Stimulated activated CD4-positive, alpha-beta T cell treated with anti-CD3 and anti-CD28 coated beads, TNF-alpha, amount 100 ng/mL, for 4 hours (primary cell): Measurements from ENCODE around the gene CLMN.
"Not testable (repeated sequence)": the region's sequence is repeated elsewhere in the genome, so short reads cannot be mapped to it uniquely, and the experiment has no call there.

ENCODE experiments used
- DNase-seq, 3 experiments: peaks; one replicate each; pipeline ENCODE4 v3.0.0-alpha.2; 2020; ENCODE audit warnings: low read depth in 3 of 3

CLMN gene

DNA sequence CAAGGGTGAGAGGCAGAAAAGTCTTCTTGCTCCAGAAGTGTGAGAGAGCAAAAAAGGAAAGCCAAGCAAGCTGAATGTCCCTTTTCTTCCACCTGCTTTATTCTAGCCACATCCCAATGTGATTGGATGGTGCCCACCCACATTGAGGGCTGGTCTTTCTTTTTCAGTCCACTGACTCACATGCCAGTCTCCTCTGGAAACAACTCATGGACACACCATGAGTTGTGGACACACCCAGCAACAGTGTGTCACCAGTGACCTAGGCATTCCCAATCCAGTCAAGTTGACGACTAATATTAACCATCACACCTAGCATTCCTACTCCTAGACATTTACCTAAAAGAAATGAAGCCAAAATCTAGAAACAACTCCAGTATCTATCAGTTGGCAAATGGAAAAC is 155.2 kb downstream of the CLMN start:
- DNase-seq, result no peak

DNA sequence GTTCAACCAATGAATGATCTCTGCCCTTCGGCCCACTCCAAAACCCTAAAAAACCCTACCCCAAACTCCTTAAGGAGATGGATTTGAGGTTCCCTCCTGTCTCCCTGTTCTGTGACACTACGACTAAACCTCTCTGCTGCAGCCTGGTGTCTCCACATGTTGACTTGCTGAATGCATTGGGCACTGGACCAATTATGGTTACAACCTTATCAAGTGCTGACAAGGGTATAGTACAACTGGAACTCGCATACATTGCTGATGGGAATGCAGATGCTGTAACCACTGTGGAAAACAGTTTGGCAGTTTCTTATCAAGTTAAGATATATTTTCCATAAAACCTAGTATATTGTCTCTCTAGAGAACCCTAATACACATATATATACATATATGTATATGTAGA is 156.0 kb downstream of the CLMN start:
- DNase-seq, result no peak

DNA sequence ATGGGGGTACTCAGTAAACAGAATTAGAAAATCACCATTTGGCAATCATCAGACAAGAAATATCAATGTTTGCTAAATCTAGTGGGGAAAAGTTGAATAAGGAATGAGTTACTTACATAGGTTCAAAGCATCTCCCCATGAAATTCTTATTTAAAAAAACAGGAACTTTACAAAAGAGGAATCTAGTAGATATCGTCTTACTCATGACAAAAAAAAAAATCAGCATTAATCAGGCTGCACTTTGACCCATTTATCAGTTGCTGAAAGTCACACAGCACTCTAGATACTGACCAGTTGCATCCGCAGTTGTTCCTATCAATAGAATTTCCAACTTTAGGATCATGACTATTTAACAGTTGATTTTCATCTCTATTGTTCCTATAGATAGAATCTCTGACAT is 156.6 kb downstream of the CLMN start:
- no peak for DNase-seq

DNA sequence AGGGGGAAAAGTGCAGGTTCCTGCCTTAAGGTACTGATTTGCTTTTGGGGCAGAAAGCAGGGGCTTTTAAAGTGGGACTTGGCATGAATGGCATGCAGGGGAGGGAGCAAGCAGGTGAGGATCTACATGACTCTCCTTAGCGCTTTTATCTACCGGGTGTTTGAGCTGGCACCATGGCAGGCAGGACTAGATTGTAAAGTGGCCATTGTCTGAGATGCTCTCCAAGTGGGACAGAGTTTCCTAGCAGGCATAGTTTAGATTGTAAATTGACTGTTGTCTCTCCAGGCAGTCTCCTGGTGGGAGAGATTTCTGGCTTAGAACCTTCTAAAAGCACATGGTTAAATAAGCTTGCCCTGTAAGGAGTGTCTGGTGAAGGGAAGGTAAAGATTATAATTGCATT is 157.1 kb downstream of the CLMN start:
- no peak for DNase-seq

DNA sequence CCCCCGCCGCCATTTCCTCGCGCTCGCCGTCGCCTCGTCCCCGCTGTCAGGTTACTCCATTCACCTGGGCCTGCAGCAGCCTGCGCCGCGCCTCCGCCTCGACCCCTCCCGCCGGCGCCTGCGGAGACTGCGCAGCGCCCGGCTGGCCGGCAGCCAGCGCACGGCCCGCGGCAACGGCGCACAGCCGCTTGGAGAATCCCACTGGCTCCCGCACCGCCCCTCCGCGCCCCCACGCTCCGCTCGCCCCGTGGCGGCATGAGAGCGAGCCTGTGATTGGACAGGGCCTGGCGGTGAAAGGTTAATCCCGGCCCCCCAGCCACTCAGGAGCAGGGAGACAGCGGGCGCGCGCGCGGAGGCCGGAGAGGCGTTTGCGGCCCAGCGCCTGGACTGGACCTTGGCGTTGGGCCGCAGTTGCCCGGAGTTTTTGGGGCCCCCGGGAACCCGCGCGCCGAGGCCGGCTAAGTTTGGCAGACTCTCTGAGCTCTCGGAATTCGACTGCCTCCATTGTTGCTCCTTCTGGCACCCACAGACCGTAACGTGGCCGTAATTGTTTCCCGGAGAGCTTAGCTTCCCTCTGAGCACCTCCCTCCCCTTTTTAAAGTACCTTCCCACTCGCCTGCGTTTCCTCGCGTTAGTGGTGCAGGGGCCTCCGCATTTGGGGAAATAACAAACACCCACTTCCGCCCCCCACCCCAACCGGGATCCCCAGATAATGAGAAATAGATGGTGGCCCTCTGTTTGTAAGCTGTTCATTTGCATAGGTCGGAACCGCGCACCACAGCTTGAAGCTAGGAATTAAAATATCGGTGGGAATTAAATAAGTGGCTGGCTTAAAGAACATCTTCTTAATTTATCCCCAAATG is 162.2 kb downstream of the CLMN start, which contains the start of gene DICER1:
Gene DICER1 (minus strand): TSS at position 203 of the 863 bp plus-strand sequence. CDS start 24,071 bp downstream, outside the sequence.
- DNase-seq, result peak; percentile 88 to 97 (median 90)

DNA sequence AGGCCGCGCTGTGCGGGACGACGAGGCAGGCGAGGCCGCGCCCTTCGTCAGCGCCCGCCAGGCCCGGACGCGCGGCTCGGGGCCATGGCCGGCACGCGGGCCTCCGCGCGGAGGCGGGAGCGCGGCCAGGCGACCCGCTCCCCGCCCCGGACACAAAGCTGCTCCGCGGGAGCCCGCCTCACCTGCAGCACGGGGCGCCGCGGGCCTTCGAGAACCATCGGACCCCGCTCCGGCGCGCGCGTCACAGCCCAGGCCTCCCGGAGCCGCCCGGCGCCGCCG is 162.7 kb downstream of the CLMN start:
- DNase-seq, result no peak

DNA sequence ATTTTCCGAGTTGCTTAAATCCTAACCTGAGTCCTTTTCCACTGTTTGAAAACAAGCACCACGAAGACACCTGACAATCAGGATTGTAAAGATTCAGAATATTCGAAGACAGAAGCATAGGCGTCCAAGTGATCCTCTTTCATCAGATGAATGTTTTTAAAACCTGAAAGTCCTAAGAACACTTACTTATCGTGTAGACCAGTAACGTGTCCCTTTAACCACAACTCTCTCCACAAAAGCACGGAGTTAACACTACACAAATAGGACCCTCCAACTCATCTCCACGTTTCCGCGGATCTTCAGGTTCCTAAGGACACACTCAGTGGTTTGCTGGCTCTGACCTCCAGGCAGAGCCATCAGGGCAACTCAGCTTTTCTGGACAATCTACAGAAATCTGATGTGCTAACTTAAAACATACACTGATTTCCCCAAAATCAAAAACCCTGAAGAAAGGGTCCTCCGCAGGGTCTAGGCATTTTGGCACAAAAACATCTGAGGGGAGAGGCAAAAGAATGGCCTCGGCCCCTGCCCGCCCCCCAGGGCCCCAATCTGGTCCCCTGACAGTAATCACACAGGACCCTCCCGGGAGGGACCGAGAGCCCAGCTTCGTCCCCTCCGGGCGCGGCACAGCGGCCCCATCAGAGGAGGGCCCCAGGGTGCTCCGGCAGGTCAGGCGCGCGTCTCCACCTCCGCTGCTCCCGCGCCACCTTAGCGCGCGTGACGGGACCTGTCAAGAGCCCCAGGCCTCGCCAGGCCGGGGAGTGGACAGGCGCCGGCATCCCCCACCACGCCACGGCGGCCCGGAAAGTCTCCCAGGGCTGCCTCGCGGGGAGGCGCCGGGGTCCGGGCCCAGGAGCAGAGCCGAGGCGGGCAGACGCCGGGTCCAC is 163.3 kb downstream of the CLMN start:
- DNase-seq, result peak in 1 of 3 experiments; percentile 18

DNA sequence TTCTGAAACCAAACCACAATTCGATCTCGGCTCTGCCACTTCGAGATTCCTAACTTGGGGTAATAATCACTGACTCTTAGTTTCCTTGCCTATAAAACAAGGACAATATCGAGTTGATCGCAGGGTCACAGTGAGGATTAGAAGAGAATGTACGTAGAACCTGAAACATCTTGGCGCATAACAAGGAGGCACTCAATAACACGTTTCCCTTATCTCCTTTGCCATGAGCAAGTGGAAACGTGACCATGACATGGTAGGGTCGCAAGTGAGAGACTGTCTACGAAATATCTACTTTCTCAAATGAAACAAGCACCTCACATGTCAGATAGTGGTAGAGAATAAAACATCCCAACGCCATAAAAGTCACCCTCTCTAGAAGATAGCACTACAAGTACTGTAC is 164.7 kb downstream of the CLMN start:
- DNase-seq, result no peak

DNA sequence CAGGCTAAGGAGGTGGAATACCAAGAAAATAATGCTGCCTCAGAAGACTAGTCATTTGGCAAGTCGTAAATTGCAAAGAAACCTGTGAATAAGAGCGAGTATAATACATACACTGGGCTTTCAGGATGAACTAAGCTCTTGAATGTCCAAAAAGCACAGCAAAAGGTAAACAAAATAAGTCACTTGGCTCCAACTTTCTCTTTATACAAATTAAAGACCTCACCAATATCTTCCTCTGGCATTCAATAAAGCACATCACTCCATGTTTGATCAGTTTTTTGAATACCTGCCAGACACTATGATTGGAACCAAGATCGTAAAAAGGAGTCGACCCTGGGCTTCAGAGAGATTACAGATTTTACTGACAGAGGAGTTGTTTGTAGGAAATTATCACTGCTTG is 165.8 kb downstream of the CLMN start:
- DNase-seq, result no peak

DNA sequence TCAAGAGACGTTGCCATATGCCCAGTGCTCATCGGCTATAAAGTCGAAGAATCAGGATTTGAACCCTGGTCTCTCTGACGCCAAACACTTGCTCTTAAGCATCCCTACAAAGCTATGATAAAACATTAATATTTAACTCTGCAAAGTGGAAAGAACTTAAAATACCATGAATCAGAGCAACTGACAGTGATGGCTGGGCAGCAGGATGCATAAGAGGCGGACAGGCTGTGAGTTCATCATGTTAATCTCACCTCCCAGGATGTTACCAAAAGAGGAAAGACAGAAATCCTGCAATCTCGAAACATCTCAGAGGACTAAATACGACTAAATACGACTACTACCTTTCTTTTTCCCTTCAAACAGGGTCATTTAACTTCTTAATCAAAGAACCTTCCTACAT is 168.1 kb downstream of the CLMN start:
- no peak for DNase-seq

DNA sequence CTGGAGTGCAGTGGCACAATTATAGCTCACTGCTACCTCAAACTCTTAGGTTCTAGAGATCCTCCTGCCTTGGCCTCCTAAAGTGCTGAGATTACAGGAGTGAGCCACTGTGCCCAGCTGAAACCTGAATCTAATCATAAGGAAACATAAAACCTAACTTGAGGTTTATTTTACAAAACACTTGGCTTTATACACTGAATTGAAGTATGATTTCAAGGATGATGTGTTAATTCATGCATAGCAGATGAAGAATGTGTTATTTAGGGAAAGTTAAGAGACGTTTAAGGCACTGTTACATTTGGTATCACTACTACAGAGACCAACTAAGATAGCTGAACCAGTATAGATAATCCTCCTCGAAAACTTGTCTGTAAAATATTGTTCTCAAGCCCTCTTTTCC is 168.8 kb downstream of the CLMN start:
- no peak for DNase-seq

DNA sequence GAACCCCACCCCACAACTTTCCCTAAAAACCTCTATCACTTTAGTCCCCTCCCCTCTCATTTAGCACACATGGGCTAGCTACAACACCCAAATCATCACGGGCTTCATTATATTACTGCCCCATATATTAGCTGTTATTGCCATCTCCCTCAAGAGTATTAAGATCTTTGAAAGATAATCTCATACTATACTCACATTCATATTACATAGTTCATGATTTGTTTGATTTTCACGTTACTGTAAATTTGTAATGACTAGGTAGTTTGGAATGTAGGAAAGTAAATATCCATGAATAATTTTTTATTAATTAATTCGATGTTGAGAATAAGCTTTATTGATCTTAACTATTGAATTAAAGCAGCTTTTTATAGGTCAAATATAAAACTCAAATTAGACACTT is 170.3 kb downstream of the CLMN start:
- no peak for DNase-seq

DNA sequence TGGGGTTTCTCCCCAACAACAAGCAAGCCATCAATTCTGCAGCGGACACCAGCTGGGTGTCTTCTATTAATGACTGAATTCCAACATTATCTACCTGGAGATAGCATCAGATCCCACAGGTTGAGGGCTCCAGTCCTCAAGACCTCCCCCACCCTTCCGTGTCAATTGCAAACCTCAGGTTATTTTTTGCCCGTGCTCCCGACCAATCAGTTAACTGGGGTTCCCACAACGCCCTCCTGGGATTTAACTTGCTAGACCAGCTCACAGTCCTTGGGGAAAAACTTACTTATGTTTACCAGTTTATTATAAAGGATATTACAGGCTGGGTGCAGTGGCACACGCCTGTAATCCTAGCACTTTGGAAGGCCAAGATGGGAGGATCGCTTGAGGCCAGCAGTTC is 172.1 kb downstream of the CLMN start:
- DNase-seq, result no peak

DNA sequence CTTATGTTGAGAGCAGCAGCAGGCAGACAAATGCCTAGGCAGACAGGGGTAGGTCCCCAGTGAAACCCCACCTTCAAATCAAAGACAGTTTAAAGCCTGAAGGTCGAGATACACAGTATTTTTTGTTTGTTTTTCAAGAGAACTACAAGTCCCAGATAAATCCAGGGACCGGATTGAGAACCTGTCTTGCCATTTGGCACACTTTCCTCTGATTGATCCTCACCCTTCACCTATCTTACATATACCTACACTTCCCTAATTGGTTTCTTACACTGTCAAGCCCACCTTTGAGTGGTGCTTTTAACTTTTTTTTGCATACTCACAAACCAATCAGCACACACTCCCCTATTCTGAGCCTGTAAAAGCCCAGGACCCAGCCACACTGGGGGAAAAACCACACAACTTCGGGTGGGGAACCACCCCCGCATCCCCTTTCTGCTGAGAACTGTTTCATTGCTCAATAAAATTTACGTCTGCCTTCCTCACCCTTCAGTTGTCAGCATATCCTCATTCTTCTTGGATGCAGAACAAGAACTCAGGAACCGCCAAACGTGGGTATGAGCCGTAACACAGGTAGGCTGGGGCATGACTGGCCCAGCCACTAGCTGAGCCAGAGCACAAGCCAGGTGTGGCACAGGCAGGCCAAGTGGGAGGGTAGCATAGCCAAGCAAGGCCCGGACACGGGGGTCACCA is 173.5 kb downstream of the CLMN start:
- DNase-seq, result no peak

DNA sequence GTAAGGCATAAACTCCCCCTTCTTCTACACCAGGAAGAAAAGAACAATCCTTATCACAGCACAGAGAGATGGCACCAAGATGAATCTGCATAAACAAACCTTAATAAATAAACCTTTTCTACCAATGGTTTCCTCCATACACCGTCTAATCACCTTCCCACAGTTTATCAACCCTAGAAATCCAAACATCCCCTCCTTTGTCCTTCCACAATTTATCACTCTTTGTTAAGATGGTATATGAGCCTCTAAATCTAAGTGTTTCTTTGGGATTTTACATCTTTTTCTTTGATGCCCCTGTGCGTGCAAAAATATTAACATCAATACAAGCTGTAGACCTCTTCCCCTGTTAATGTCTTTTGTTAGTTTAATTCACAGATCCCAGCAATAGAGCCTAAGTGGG is 174.9 kb downstream of the CLMN start:
- DNase-seq, result no peak

DNA sequence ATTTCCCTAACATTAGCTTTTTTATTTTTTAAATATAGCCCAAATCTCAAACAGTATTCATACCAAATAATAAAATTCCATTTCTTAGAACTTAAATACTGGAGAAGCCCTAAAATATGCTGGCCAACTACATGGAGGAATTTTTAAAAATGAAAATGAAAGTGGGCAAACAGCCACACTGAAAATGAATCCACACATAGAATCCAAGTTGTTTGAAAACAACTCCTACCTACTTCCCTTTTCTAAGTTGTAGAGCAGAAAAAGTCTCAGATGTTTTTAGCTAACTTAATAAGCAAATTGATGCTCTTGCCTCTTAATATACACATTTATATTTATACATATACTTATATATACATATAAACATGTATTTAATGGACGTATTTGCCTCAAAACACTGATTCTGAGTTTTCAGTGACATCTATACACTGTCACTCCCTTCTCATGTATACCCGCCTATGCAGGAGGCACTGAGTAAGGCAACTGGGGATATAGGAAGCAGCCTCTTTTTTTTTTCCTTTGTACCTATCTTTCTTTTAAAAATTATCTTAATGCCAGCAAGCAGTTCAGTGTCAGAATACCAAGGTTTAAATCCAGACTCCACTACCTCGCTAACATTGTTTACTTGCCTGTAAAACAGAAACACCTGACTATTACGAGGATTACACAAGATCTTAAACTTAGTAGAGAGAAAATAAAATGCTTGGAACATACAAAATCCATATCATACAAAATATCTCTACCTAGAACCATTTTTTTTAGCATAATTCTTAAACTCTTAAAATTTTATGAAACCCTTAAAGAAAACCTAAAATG is 175.7 kb downstream of the CLMN start:
- DNase-seq, result no peak

DNA sequence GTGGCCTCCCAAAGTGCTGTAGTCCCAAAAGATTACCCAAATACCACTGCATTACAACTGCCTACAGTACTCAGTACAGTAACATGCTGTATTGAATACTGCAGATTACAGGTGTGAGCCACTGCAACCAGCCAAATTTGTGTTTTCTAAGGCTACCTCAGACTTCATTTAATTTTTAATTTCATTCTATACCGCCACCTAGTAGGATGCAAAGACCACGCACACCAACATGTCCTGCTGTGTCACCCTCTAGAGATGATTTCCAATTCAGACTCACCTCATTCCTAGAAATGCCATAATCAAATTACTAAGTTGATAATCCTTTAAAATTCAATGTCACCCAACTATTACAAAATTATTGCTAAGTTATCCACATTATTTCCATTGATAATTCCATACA is 177.5 kb downstream of the CLMN start:
- DNase-seq, result no peak

DNA sequence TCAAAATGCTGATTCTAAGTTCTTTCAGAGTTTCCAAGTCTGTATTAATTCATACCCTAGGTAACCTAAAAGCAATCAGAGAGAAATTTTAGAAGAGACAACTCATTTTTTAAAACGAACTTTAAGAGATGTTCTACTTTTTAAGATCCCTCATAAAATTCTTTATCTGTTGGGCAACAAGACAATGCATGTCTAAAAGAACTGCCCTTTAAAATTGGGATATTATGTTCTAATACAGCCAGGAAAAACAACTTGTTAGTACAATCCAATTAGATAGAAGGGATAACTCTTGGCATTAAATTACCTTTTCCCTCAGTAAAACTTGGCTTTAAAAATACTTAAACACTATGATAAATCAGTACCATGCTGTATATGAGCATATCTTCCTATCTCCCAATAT is 178.0 kb downstream of the CLMN start:
- no peak for DNase-seq

DNA sequence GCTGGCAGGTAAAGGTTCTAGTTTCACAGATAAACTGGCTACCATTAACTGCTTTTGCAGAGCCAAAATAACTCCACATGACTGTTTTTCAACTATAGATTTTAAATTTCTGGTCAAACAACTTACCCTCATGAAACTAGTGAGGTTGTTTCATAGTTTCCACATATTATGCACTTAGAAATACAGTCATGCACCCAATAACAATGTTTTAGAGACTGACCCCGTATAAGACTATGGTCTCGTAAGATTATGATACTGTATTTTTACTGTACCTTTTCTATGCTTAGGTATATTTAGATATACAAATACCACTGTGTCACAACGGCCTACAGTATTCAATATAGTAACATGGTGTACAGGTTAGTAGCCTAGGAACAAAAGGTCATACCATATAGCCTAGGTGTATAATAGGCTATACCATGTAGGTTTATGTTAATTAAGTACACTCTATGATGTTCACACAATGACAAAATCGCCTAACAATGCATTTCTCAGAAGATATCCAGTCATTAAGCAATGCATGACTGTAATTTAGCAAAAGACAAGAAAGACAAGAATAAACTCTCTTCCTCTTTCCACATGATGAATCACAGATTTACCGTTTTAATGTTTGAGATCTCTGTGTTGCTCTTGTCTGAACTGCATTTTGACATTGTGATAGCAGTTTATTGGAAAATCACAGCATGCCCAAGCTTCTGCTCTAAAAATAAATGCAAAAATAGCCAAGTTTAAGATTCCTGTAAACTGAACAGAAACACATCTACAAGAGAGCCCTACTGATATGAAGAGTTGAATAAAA is 179.4 kb downstream of the CLMN start:
- no peak for DNase-seq

DNA sequence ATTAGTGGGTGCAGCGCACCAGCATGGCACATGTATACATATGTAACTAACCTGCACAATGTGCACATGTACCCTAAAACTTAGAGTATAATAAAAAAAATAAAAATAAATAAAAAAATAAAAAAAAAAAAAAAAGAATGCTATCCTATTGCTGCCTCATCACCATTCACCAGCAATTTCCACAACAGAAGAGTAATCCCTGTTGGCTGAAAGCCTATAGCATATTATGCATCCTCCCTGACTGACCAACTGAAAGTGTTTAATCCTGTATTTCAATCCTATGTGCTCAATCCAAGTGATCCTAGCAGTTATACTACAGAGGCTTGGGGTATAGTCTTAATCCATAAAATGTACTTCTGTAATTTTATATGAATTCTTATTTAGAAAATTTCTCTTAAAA is 180.8 kb downstream of the CLMN start:
- DNase-seq, result no peak

DNA sequence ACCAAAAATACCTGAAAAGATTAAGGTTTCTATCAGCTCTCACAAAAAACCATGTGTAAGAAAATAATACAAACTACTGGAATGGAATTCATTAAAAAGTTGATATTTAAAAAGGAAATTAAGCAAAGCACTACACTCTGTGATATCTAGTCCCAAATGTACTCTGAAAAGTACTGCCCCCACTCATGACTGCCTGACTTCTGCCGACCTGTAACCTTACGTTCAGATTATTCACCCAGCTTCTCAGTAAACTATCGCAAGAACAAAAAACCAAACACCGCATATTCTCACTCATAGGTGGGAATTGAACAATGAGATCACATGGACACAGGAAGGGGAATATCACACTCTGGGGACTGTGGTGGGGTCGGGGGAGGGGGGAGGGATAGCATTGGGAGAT is 181.3 kb downstream of the CLMN start:
- not testable (repeated sequence) for DNase-seq
